ENCODE measurements around the gene DMRTA2.

DNA sequence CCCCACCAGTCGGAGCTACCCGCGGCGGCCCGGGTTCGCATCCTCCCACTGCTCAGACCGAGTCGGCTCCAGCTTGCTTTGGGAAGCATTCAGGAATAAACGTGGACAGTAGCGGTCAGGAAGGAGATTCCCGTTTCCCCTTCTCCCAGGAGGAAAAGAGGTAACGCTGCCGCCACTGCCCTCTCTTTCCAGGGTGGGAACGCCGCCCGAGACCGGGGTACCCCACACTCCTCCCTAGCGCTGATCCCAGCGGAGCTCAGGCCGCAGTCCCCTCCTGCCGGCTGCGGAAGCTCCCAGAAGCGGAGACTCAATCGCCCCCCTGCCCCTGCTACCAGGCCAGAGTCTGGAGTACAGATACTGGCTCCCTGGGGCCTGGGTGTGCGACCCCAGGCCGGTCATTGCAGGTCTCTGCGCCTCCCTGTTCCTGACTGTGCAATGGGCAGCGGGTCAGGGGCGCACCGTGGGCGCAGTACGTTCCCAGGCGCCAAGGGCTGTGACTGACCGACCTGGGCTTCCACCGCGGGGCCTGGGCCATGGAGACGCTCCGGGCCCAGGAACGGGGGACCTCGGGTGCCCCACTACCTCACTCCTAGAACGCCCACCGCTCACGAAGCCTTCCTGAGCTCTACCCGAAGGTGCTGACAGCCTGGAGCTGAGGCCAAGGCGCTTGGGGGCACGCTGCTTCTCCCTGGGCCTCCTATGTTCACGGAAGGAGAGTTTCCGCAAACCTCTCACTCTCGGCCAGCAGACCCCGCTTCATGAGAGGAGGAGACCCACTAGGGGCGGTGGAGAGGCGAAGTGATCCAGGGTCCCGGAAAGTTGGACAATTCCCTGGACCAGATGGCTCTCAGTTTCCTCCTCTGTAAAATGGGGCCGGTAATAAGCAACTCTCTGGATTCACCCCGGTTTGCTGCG, 7.8 kb downstream of the DMRTA2 start:
- TF ChIP-seq, protein P1, sequence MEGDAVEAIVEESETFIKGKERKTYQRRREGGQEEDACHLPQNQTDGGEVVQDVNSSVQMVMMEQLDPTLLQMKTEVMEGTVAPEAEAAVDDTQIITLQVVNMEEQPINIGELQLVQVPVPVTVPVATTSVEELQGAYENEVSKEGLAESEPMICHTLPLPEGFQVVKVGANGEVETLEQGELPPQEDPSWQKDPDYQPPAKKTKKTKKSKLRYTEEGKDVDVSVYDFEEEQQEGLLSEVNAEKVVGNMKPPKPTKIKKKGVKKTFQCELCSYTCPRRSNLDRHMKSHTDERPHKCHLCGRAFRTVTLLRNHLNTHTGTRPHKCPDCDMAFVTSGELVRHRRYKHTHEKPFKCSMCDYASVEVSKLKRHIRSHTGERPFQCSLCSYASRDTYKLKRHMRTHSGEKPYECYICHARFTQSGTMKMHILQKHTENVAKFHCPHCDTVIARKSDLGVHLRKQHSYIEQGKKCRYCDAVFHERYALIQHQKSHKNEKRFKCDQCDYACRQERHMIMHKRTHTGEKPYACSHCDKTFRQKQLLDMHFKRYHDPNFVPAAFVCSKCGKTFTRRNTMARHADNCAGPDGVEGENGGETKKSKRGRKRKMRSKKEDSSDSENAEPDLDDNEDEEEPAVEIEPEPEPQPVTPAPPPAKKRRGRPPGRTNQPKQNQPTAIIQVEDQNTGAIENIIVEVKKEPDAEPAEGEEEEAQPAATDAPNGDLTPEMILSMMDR (conservative IDR thresholded peaks at IDR 0.05; ENCODE audit: low read depth, low read length) = no peak
- TF ChIP-seq, protein P2, sequence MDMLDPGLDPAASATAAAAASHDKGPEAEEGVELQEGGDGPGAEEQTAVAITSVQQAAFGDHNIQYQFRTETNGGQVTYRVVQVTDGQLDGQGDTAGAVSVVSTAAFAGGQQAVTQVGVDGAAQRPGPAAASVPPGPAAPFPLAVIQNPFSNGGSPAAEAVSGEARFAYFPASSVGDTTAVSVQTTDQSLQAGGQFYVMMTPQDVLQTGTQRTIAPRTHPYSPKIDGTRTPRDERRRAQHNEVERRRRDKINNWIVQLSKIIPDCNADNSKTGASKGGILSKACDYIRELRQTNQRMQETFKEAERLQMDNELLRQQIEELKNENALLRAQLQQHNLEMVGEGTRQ (IDR thresholded peaks at IDR 0.05; ENCODE audit: low read depth, low read length) = no peak
- TF ChIP-seq RCOR1 (IDR thresholded peaks at IDR 0.05; ENCODE audit: insufficient replicate concordance, low read length) = no peak
- TF ChIP-seq POLR2A (IDR thresholded peaks at IDR 0.05; ENCODE audit: low read depth, low read length) = no peak
- TF ChIP-seq CEBPB (IDR thresholded peaks at IDR 0.05; ENCODE audit: low read depth, low read length) = no peak
- TF ChIP-seq RAD21 (IDR thresholded peaks at IDR 0.05; ENCODE audit: low read length) = no peak
- no peak for TF ChIP-seq MXI1 (IDR thresholded peaks at IDR 0.05; ENCODE audit: borderline replicate concordance, low read depth, low read length)
- no peak for TF ChIP-seq FOS (IDR thresholded peaks at IDR 0.05; ENCODE audit: low read depth, low read length)
- no peak for TF ChIP-seq BHLHE40 (IDR thresholded peaks at IDR 0.05; ENCODE audit: low read depth, low read length)
- TF ChIP-seq RFX5 (IDR thresholded peaks at IDR 0.05; ENCODE audit: low read depth, low read length) = no peak
- TF ChIP-seq, protein P3, sequence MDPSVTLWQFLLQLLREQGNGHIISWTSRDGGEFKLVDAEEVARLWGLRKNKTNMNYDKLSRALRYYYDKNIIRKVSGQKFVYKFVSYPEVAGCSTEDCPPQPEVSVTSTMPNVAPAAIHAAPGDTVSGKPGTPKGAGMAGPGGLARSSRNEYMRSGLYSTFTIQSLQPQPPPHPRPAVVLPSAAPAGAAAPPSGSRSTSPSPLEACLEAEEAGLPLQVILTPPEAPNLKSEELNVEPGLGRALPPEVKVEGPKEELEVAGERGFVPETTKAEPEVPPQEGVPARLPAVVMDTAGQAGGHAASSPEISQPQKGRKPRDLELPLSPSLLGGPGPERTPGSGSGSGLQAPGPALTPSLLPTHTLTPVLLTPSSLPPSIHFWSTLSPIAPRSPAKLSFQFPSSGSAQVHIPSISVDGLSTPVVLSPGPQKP (IDR thresholded peaks at IDR 0.05; ENCODE audit: borderline replicate concordance, low read depth, low read length) = no peak

All from IMR-90 (cell line).